ENCODE data around the gene ZNF311. TPM values are rescaled to one million over a fixed set of nuclear protein-coding genes. Genes with fewer than 3 reads are reported as not detected.
"Not testable (repeated sequence)": the region's sequence is repeated elsewhere in the genome, so short reads cannot be mapped to it uniquely, and the experiment has no call there.

Gene ZNF311
- total RNA-seq, 2 donors from 2014 or later, result 1.5 to 2.0 TPM

GRCh38 chr6:28965706-28966105 lies 39.4 kb downstream of the ZNF311 start:
- no peak for ATAC-seq
- intact Hi-C loops (cut with DNase I, micrococcal nuclease), result no loop called here
- no peak for DNase-seq

GRCh38 chr6:28960846-28961500 lies 44.1 kb downstream of the ZNF311 start:
- peak; percentile 45 for ATAC-seq
- no peak for DNase-seq
- intact Hi-C loops (cut with DNase I, micrococcal nuclease), result no loop called here

DNA sequence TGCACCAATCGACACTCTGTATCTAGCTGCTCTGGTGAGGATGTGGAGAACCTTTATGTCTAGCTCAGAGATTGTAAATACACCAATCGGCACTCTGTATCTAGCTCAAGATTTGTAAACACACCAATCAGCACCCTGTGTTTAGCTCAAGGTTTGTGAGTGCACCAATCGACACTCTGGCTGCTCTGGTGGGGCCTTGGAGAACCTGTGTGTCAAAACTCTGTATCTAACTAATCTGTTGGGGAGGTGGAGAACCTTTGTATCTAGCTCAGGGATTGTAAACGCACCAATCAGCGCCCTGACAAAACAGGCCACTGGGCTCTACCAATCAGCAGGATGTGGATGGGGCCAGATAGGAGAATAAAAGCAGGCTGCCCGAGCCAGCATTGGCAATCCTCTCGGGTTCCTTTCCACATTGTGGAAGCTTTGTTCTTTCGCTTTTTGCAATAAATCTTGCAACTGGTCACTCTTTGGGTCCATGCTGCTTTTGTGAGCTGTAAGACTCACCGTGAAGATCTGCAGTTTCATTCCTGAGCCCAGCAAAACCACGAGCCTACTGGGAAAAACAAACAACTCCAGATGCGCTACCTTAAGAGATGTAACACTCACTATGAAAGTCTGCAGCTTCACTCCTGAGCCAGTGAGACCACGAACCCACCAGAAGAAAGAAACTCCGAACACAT lies 46.4 kb downstream of the ZNF311 start:
- intact Hi-C loops (cut with DNase I, micrococcal nuclease); DNase-seq; ATAC-seq: not testable (repeated sequence)

DNA sequence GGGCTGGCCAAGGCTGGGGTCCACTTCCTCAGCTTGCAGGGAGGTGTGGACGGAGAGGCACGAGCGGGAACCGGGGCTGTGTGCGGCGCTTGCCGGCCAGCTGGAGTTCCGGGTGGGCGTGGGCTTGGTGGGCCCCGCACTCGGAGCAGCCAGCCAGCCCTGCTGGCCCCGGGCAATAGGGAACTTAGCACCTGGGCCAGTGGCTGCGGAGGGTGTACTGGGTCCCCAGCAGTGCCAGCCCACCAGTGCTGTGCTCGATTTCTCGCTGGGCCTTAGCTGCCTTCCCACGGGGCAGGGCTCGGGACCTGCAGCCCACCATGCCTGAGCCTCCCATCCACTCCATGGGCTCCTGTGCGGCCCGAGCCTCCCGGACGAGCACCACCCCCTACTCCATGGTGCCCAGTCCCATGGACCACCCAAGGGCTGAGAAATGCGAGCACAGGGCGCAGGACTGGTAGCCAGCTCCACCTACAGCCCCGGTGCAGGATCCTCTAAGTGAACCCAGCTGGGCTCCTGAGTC lies 47.3 kb downstream of the ZNF311 start:
- intact Hi-C loops (cut with DNase I, micrococcal nuclease); ATAC-seq: not testable (repeated sequence)

DNA sequence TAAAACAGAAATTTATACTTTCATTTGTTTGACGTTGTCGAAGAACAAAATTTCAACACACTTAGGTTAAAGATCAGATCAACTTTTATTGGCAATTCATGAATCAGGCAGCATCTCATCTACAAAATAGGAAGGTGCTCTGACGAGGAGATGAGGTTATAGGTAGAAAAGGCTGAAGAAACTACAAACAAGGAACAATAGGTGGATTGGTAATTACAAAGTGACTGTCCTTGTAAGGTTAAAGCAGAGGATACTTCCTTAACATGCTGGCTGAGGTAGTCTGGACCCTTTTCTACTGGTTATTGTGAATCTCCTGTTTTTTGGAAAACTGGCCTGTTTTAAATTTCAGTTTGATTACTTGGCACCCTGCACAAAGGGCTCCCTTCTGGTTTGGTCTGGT lies 48.8 kb downstream of the ZNF311 start:
- intact Hi-C loops (cut with DNase I, micrococcal nuclease), result no loop called here

More for the DNA sequence above, 47.3 kb downstream of the ZNF311 start:
- DNase-seq, result not testable (repeated sequence)

GRCh38 chr6:28953585-28954258 lies 51.4 kb downstream of the ZNF311 start:
- DNase-seq (no peak), ATAC-seq (peak; percentile 75)
- intact Hi-C loops (cut with DNase I, micrococcal nuclease), result no loop called here

More for the DNA sequence above, 48.8 kb downstream of the ZNF311 start:
- ATAC-seq (no peak), DNase-seq (no peak)

DNA sequence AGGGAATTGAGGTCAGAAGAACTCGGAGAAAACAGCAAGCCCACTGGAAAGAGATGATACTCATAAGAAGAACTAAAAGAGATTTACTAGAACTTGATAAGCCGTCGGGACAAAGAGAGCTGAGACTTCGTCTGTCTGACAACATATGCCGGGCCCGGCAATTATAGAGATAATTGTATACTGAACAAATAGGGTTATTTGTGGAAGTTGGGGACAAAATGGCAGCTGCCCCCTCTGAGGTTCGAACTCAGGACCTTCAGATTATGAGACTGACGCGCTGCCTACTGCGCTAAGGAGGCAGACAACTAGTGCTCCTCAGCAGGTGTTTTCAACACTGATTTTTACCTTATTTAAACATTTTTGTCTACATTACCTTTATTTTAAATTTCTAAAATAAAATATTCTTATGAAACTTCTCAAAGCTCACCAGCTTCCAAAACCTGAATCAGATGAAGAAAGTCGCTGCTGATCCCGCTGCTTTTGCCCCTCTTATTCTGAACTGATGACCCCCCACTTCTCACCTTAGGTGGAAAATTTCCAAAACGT lies 52.0 kb downstream of the ZNF311 start:
- intact Hi-C loops (cut with DNase I, micrococcal nuclease), result no loop called here
- ATAC-seq (peak; percentile 60), DNase-seq (peak in 1 of 2 donors; percentile 39)

DNA sequence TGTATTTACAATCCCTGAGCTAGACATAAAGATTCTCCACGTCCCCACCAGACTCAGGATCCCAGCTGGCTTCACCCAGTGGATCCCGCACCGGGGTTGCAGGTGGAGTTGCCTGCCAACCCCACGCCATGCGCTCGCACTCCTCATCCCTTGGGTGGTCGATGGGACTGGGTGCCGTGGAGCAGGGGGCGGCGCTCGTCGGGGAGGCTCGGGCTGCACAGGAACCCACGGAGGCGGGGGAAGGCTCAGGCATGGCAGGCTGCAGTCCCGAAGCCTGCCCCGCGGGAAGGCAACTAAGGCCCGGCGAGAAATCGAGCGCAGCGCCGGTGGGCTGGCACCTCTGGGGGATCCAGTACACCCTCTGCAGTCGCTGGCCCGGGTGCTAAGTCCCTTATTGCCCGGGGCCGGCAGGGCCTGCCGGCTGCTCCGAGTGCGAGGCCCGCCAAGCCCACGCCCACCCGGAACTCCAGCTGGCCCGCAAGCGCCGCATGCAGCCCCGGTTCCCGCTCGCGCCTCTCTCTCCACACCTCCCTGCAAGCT lies 55.4 kb downstream of the ZNF311 start:
- ATAC-seq; DNase-seq; intact Hi-C loops (cut with DNase I, micrococcal nuclease): not testable (repeated sequence)

GRCh38 chr6:28948782-28949486 lies 56.2 kb downstream of the ZNF311 start:
- no peak for DNase-seq
- intact Hi-C loops (cut with DNase I, micrococcal nuclease), result no loop called here
- ATAC-seq, result no peak

DNA sequence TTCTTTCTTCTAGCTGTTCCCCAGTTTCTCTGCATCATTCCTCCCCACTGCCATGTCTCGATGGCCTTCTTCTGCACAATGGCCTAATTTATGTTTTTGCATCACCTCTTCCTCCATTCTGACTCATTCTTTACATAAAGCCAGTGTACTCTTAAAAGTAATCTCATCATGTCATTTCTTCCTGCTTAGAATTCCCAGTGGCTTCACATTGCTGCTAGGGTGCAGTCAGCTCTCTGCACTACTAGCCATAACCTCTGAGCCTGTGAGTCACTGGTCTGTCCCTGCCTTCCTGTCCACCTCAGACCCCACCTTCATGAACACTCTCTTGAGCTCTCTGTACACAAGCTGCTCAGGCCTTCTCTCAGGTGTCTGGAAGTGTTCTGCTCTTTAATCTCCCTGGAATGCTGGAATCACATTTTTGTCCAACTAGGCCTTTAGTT lies 57.3 kb downstream of the ZNF311 start:
- DNase-seq, result peak in 1 of 2 donors; percentile 64
- intact Hi-C loops (cut with DNase I, micrococcal nuclease), result no loop called here
- ATAC-seq, result peak; percentile 91

GRCh38 chr6:28947067-28947765 lies 57.9 kb downstream of the ZNF311 start:
- intact Hi-C loops (cut with DNase I, micrococcal nuclease), result no loop called here
- ATAC-seq, result no peak
- DNase-seq, result no peak

DNA sequence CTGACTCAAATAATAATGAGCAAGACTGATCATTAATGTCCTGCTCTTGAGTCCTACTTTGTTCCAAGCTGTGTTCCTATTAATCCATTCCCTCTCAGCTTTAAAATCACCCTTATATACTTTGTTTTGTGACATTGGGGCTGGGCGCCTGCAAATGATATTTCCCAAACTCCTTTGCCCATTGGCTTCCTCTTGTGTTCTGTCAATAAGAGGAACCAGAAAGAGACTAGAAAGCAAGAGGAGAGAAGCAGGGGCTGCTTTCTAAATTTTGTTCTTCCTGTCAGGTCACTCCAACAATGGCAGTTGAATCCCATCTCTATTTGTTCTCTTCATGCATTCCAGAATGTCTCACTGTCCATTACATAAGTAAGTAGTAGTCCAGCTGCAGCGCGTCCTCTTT lies 59.8 kb downstream of the ZNF311 start:
- intact Hi-C loops (cut with DNase I, micrococcal nuclease), result no loop called here
- no peak for DNase-seq
- no peak for ATAC-seq

Other genes with a start within 250 kb of the ZNF311 start
- 10 to 100 TPM; 30.2 to 39.4 TPM for gene TRIM27, start 81.3 kb downstream of the ZNF311 start, total RNA-seq
- gene OR2W1, start 39.9 kb upstream of the ZNF311 start, total RNA-seq, result not detected
- gene OR2B3, start 82.0 kb upstream of the ZNF311 start, total RNA-seq, result not detected
- not detected for gene OR2J1, start 94.2 kb upstream of the ZNF311 start, total RNA-seq
- not detected for gene OR2J3, start 102.7 kb upstream of the ZNF311 start, total RNA-seq
- not detected for gene OR2J2, start 165.6 kb upstream of the ZNF311 start, total RNA-seq

All from left colon (tissue), 2 donors.